SK-N-SH treated with all-trans-retinoic acid at 6 μM for 48 hours (cell line): ENCODE results near the gene BCAT1.
"Not testable (repeated sequence)": the region's sequence is repeated elsewhere in the genome, so short reads cannot be mapped to it uniquely, and the experiment has no call there.

Experiments
- ATAC-seq: fragments of 200-7000 bp; cut with Tn5 transposase; 3 replicates; pipeline ENCODE4 v1.9.1; 2020; ENCODE audit warnings: mild to moderate bottlenecking, moderate library complexity
- BACH2 ChIP-seq: fragments of 250-450 bp; sonication (Bioruptor Pico); IDR thresholded peaks from 2 replicates; pipeline ENCODE4 v1.9.0; 2021; ENCODE audit warnings: mild to moderate bottlenecking, borderline replicate concordance
- CREB5 ChIP-seq: fragments of 250-450 bp; sonication (Bioruptor Pico); IDR thresholded peaks from 2 replicates; pipeline ENCODE4 v1.5.1; 2020; ENCODE audit warnings: low read depth, mild to moderate bottlenecking, moderate library complexity
- CSDC2 ChIP-seq: fragments of 250-450 bp; sonication (Bioruptor Pico); IDR thresholded peaks from 2 replicates; pipeline ENCODE4 v1.5.0; 2020; ENCODE audit warnings: mild to moderate bottlenecking, moderate library complexity
- CSRNP3 ChIP-seq: fragments of 250-450 bp; sonication (Bioruptor Pico); IDR thresholded peaks from 2 replicates; pipeline ENCODE4 v1.5.1; 2021; ENCODE audit warnings: mild to moderate bottlenecking, moderate library complexity
- ESRRG ChIP-seq: fragments of 250-450 bp; sonication (Bioruptor Pico); IDR thresholded peaks from 2 replicates; pipeline ENCODE4 v1.6.1; 2021; ENCODE audit warnings: mild to moderate bottlenecking
- GLIS3 ChIP-seq: fragments of 250-450 bp; sonication (Bioruptor Pico); IDR thresholded peaks from 2 replicates; pipeline ENCODE4 v1.5.0; 2020; ENCODE audit warnings: mild to moderate bottlenecking, moderate library complexity
- ISL1 ChIP-seq: fragments of 250-450 bp; sonication (Bioruptor Pico); IDR thresholded peaks from 2 replicates; pipeline ENCODE4 v2.1.2; 2022; ENCODE audit warnings: mild to moderate bottlenecking, moderate library complexity
- OSR1 ChIP-seq: fragments of 250-450 bp; sonication (Bioruptor Pico); IDR thresholded peaks from 2 replicates; pipeline ENCODE4 v1.8.0; 2022; ENCODE audit warnings: moderate library complexity, mild to moderate bottlenecking, inconsistent platforms
- PATZ1 ChIP-seq: fragments of 250-450 bp; sonication (Bioruptor Pico); IDR thresholded peaks from 2 replicates; pipeline ENCODE4 v1.8.0; 2020; ENCODE audit warnings: mild to moderate bottlenecking, moderate library complexity, borderline replicate concordance
- POU6F1 ChIP-seq: fragments of 250-450 bp; sonication (Bioruptor Pico); IDR thresholded peaks from 2 replicates; pipeline ENCODE4 v1.8.0; 2021; ENCODE audit warnings: low read depth, mild to moderate bottlenecking, moderate library complexity, borderline replicate concordance
- PPARA ChIP-seq: fragments of 250-450 bp; sonication (Bioruptor Pico); IDR thresholded peaks from 2 replicates; pipeline ENCODE4 v1.5.0; 2020; ENCODE audit warnings: mild to moderate bottlenecking, borderline replicate concordance
- TCF4 ChIP-seq: fragments of 250-450 bp; sonication (Bioruptor Pico); IDR thresholded peaks from 2 replicates; pipeline ENCODE4 v1.8.0; 2021; ENCODE audit warnings: mild to moderate bottlenecking, moderate library complexity, borderline replicate concordance
- TOX ChIP-seq: fragments of 250-450 bp; sonication (Bioruptor Pico); IDR thresholded peaks from 2 replicates; pipeline ENCODE4 v1.8.0; 2021; ENCODE audit warnings: mild to moderate bottlenecking, moderate library complexity, borderline replicate concordance
- TSHZ2 ChIP-seq: fragments of 250-450 bp; sonication (Bioruptor Pico); IDR thresholded peaks from 2 replicates; pipeline ENCODE4 v1.5.0; 2020; ENCODE audit warnings: mild to moderate bottlenecking, moderate library complexity
- ZC3H10 ChIP-seq: fragments of 250-450 bp; sonication (Bioruptor Pico); IDR thresholded peaks from 2 replicates; pipeline ENCODE4 v1.5.1; 2021; ENCODE audit warnings: mild to moderate bottlenecking, moderate library complexity
- ZFP3 ChIP-seq: fragments of 250-450 bp; sonication (Bioruptor Pico); IDR thresholded peaks from 2 replicates; pipeline ENCODE4 v1.5.0; 2020; ENCODE audit warnings: mild to moderate bottlenecking, moderate library complexity
- ZFP30 ChIP-seq: fragments of 450-650 bp; formaldehyde crosslinking; IDR thresholded peaks from 2 replicates; pipeline ENCODE4 v1.5.0; 2022; ENCODE audit warnings: mild to moderate bottlenecking, moderate library complexity
- ZNF565 ChIP-seq: fragments of 450-650 bp; formaldehyde crosslinking; conservative IDR thresholded peaks from 2 replicates; pipeline ENCODE4 v1.5.0; 2020; ENCODE audit warnings: low read depth, mild to moderate bottlenecking, moderate library complexity
- ZNF70 ChIP-seq: fragments of 450-650 bp; formaldehyde crosslinking; IDR thresholded peaks from 2 replicates; pipeline ENCODE4 v1.5.0; 2020; ENCODE audit warnings: mild to moderate bottlenecking, moderate library complexity

The BCAT1 gene

GRCh38 chr12:24913130-24913529 is 35.8 kb downstream of the BCAT1 start:
- TF ChIP-seq CSDC2 (CRISPR knock-in tag) (no peak), ZNF70 (CRISPR knock-in tag) (no peak), BACH2 (CRISPR knock-in tag) (no peak), ZFP30 (CRISPR knock-in tag) (no peak), ESRRG (CRISPR knock-in tag) (no peak), POU6F1 (CRISPR knock-in tag) (no peak), TOX (CRISPR knock-in tag) (no peak), TCF4 (CRISPR knock-in tag) (no peak), PATZ1 (CRISPR knock-in tag) (no peak), PPARA (CRISPR knock-in tag) (no peak), CREB5 (no peak), OSR1 (CRISPR knock-in tag) (no peak)
- no peak for ATAC-seq

GRCh38 chr12:24911271-24911791 is 37.6 kb downstream of the BCAT1 start:
- TF ChIP-seq ISL1 (CRISPR knock-in tag) (peak; percentile 18; the same call in 1 of the 2 replicates), PPARA (CRISPR knock-in tag) (no peak), ZC3H10 (CRISPR knock-in tag) (no peak), BACH2 (CRISPR knock-in tag) (no peak)
- ATAC-seq, result peak; percentile 90

- not testable (repeated sequence) for ATAC-seq
These were observed 38.7 kb downstream of the BCAT1 start for GRCh38 chr12:24910192-24910591.

GRCh38 chr12:24909667-24910066 is 39.2 kb downstream of the BCAT1 start:
- ATAC-seq, result peak; percentile 26; the same call in 2 of the 3 replicates
- no peak for TF ChIP-seq ZNF70 (CRISPR knock-in tag)
- TF ChIP-seq TCF4 (CRISPR knock-in tag), result no peak
- no peak for TF ChIP-seq CSRNP3 (CRISPR knock-in tag)
- TF ChIP-seq ZFP3 (CRISPR knock-in tag), result no peak
- no peak for TF ChIP-seq TSHZ2 (CRISPR knock-in tag)
- no peak for TF ChIP-seq ZNF565
- no peak for TF ChIP-seq GLIS3 (CRISPR knock-in tag)
- no peak for TF ChIP-seq TOX (CRISPR knock-in tag)
- no peak for TF ChIP-seq CREB5
- TF ChIP-seq ESRRG (CRISPR knock-in tag), result no peak
- TF ChIP-seq OSR1 (CRISPR knock-in tag), result no peak
- no peak for TF ChIP-seq POU6F1 (CRISPR knock-in tag)
- no peak for TF ChIP-seq ZFP30 (CRISPR knock-in tag)
- TF ChIP-seq BACH2 (CRISPR knock-in tag), result no peak
- TF ChIP-seq, all 23 proteins: peak for 0
